Right renal cortex interstitium (tissue), 3 donors: ENCODE data around the gene BEAN1. TPM values are rescaled to one million over a fixed set of nuclear protein-coding genes. Genes with fewer than 3 reads are reported as not detected.

ENCODE experiments used
- DNase-seq, 3 donors: peaks; one replicate each; pipeline ENCODE4 v3.0.0-alpha.2; 2013; ENCODE audit warnings: low read depth in 3 of 3, low spot score in 2 of 3
- polyA plus RNA-seq, 3 donors: library from polyadenylated mRNA; unstranded; fragments of 120-200 nt; gene quantifications; one replicate each; pipeline ENCODE4 v1.2.1, GENCODE V29; 2013; ENCODE audit not compliant: insufficient read length in 3 of 3

The BEAN1 gene
- polyA plus RNA-seq, 3 donors = 0.93 to 1.2 (median 0.96) TPM

- DNase-seq = no peak
Observed at GRCh38 chr16:66391726-66392670, 35.1 kb upstream of the BEAN1 start.

DNA sequence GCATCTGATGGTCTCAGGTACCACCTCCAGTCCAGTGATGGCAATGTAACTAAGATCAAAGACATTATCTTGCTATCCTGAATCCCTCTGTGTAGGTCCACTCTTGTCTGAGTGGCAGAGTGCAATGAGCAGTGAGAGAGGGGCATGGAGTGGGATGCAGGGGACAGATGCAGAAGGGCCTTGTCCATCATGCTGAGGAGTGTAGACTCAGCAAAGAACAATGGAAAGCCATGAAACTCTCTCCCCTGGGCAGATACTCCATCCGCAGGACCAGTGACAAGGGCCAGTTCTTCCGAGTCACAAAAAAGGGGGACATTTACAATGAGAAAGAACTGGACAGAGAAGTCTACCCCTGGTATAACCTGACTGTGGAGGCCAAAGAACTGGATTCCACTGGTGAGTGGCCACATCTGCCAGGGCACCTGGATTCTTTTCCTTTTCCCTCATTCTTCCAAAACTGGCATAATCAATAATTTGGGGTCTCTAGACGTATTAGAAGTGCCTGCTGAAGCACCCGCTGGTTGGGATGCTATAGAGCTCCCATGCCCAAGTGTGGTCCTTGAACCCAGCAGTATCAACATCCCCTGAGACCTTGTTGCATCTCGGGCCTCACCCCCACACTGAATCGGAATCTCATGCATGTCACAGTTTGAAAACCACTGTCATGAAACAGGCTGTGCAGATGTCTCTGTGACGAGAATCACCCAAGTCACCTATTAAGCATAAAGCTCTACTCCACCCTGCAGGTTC is 31.1 kb upstream of the BEAN1 start:
- DNase-seq = no peak

- no peak for DNase-seq
Observed at GRCh38 chr16:66397736-66398433, 29.2 kb upstream of the BEAN1 start.

GRCh38 chr16:66399031-66399430 is 28.1 kb upstream of the BEAN1 start:
- DNase-seq = no peak

DNA sequence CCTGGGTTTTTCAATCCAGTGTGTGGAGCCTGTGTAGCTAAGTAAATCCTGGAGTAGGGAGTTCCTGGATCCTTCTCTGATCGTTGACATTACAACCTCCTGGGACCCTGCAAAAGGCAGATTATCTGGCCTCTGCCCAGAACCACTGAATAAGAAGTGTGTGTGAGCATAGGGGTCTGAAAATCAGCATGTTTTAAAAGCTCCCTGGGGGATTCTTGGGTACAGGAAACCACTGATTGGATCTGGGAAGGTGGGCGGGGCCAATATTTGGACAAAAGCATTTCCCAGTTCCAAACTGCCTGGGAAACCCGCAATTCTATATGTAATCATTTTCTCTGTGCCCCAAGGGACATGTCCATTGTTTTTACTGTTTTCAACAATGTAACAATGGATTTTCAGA is 27.2 kb upstream of the BEAN1 start:
- no peak for DNase-seq

DNA sequence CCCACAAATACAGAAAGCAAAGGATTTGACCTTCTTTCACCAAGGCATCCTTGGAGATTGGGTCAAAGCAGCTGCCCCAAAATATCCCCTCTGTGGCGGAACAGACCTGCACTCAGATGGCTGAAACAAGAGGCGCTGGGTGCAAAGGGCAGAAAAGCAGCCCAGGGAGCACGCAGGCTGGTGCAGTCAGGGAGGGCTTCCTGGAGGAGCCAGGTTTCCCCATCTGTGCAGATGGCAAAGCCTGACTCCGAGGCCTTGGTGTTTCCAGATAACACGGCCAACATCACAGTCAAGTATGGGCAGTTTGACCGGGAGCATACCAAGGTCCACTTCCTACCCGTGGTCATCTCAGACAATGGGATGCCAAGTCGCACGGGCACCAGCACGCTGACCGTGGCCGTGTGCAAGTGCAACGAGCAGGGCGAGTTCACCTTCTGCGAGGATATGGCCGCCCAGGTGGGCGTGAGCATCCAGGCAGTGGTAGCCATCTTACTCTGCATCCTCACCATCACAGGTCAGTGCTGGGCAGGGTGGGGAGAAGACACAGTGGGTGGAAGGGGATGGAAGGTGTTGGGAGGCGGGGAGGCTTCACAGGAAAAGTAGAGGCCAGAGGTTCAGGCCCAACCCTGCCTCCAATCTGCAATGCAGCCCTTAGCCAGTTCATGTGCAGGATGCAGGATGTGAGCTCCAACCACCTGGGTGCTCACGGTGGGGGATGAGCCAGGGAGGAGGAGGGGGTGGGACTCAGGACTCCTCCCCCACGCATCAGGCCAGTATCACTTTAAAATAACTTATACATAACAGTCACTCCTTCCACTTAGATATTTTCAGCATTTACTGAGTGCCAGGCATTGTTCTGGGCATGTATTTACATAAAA is 26.4 kb upstream of the BEAN1 start:
- no peak for DNase-seq

GRCh38 chr16:66401610-66402009 is 25.5 kb upstream of the BEAN1 start:
- DNase-seq = no peak

- DNase-seq = no peak
Observed at GRCh38 chr16:66402166-66402565, 24.9 kb upstream of the BEAN1 start.

DNA sequence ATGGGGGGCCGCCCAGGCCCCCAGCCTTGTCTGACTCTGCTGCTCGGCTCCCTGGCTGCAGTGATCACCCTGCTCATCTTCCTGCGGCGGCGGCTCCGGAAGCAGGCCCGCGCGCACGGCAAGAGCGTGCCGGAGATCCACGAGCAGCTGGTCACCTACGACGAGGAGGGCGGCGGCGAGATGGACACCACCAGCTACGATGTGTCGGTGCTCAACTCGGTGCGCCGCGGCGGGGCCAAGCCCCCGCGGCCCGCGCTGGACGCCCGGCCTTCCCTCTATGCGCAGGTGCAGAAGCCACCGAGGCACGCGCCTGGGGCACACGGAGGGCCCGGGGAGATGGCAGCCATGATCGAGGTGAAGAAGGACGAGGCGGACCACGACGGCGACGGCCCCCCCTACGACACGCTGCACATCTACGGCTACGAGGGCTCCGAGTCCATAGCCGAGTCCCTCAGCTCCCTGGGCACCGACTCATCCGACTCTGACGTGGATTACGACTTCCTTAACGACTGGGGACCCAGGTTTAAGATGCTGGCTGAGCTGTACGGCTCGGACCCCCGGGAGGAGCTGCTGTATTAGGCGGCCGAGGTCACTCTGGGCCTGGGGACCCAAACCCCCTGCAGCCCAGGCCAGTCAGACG is 24.4 kb upstream of the BEAN1 start:
- DNase-seq = no peak

DNA sequence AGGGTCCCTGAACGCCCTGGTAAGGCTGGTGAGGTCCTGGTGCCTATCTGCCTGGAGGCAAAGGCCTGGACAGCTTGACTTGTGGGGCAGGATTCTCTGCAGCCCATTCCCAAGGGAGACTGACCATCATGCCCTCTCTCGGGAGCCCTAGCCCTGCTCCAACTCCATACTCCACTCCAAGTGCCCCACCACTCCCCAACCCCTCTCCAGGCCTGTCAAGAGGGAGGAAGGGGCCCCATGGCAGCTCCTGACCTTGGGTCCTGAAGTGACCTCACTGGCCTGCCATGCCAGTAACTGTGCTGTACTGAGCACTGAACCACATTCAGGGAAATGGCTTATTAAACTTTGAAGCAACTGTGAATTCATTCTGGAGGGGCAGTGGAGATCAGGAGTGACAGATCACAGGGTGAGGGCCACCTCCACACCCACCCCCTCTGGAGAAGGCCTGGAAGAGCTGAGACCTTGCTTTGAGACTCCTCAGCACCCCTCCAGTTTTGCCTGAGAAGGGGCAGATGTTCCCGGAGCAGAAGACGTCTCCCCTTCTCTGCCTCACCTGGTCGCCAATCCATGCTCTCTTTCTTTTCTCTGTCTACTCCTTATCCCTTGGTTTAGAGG is 23.5 kb upstream of the BEAN1 start:
- no peak for DNase-seq

DNA sequence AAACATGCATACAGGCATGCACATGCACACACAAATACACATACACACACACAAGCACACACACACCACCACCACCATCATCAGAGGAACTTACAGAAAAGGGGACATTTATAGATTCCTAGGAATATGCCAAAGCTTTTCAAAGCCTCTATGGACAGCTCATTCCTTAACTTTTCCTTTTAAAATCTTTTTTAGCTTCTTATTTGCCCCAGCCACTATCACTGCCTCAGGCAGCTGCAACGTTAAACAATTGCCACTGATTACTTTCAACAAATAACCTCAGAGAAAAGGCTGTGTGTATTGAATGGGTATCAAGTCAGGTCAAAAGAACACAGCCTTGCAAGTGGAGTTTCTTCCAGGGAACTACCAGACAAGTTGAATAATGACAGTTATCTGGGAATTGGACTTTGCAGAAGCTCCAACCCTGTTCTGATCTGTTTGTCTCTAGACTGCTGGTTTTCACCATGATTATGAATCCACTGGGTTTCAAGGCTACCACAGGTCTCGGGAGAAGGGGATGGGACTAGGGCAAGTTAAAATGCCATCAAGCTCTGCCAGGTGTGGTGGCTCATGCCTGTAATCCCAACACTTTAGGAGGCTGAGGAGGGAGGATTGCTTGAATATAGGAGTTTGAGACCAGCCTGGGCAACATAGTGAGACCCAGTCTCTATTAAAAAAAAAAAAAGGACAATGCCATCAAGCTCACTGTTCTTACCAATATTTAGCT is 21.9 kb upstream of the BEAN1 start:
- DNase-seq = no peak

DNA sequence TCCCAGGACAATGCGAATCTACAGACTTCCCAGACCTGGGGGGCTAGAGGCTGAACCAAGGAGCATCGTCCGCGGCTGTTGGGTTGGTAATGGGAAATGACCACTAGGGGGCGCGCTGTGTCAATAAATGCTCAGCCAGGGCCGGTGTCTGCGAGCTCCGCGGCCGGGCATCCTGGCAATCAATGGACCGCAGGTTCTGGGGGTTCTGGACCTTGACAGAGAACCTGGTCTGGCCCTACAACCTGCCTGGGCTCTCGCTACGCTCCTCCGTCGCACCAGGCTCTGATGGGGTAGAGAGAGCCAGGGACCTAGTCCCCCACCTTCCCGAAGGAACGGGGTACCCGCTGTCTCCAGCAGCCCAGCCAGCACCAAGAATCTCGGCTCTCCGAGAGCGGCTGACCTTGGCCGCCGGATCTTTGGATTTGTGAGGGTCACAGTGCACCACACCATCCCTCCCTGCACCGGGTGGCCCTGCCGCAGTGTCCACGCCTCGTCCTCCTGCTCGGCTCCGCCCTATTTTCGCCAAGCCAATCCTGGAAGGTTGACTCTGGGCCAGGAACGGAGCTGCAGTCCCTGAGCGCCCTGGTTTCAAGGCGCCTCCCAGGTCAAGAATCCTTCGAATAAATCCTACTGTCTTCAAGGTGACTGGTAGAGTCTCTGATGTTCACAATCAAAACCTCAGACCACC is 20.4 kb upstream of the BEAN1 start:
- peak in 1 of 3 donors; percentile 54 for DNase-seq

DNA sequence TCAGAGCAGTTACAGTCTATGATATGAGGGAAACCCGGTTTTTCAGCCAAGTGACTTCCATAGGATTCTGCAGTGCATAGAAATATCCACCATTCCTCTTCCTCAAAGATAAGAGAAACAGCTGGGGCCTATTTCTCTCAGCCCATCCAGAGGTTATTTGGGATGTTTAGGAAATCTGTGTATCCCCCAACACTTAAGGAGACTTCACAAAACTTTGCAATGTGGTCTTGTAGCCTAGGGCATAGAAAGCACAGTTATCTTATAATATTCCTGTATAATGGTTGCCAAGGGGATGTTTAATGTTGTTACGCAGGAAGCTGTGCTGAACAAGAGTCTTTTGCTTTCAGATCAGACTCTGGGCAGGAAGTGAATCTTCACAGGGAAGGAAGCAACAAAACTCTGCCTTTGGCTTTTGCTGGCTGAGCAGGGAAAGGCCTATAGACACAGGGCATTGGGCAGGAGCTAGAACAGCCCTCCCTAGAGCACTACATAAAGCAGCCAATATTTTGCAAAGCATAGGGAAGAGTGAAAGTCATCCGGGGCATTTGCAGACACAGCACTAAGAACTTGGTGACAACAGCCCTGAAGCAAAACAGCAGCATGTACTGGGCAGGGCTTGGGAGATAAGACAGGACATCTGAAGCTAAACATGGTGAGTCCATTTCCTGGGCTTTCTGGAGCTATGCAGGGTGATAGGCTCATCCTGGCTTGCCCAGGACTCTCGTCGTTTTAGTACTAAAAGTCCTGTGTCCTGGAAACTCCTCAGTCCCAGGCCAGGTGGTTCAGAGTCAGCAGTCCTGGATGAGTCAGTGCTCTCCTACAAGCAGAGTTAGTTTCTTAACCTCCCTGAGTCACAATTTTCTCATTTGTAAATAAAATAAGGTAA is 18.7 kb upstream of the BEAN1 start:
- no peak for DNase-seq

DNA sequence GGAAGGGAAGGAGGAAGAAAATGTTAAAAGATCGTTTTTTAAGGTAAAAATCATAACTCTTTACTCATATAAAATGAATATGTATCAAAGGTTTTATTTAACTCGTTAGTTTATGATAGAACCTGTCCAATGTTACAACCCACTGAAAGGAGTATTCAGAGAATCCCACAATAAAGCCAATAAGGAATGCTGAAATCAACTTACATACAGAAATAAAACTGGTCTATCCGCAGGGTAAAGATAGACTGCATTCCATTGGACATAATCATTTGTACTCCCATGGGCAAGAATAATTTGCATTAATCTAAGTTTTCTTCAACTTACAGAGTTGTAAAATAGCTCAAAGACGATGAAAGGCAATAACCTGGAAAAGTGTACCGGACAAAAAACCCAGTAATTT is 17.9 kb upstream of the BEAN1 start:
- no peak for DNase-seq

DNA sequence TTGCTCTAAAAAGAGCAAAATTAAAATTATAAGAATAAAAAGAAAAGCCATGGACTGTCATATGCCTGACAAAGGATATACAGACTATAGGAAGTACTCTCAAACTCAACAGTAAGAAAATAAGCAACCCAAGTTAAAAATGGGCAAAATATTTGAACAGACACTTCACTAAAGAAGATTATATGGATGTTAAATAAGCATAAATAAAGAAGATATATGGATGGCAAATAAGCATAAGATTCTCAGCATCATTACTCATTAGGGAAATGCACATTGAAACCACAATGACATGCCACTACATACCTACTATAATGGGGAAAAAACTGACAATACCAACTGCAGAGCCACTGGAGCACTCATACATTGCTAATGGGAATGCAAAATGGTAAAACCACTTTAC is 14.9 kb upstream of the BEAN1 start:
- DNase-seq = no peak

DNA sequence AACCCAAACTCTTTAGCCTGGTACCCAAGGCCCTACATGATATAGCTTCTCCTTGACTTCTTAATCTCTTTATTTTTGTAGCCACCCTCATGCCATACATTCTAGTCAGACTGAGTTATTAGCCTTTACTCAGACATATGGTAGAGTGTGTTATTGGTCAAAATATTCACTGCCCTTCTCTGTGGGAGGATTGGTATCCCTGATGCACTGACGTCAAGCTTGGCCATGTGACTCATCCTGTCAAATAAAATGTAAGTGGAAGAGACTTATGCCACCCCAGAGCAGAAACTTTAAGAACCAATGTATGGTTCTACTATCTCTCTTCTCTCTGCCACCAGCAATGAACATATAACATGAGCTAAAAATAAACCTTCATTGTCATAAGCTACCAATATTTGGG is 12.2 kb upstream of the BEAN1 start:
- no peak for DNase-seq

DNA sequence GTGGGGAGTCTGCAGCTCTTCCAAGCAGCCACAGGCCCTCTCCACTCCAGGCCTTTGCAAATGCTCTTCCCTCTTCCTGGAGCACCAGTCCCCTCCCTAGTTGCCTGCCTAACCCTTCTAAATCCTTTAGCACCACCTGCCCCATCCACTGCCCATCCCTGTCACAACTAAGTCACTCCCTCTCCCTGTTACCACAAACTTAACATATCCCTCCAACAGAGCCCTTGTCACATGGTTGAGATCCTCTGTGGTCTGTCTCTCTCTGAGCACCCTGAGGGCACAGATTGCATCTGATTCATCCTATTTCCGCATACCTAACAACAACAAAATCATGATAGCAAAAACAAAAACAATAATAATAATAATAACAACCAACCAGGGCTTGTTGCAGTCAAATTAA is 11.0 kb upstream of the BEAN1 start:
- DNase-seq = no peak
